Adrenal gland (tissue), 12 donors: ENCODE measurements around the gene ZBTB7C. TPM values are rescaled to one million over a fixed set of nuclear protein-coding genes. Genes with fewer than 3 reads are reported as not detected.
A peak's percentile ranks its signal among the peaks of the same experiment; 100 is the strongest.
"Not testable (repeated sequence)": the region's sequence is repeated elsewhere in the genome, so short reads cannot be mapped to it uniquely, and the experiment has no call there.

Source experiments
- DNase-seq, 7 donors: peaks; one replicate each; pipeline ENCODE4 v3.0.0-alpha.2; 2019 to 2020
- H3K27ac ChIP-seq, 5 donors: fragments of 200-600 bp; sonication (generic) in 4 of 5; 1 replicate in 3 of 5; 2 replicates in 2 of 5; pipeline versions ENCODE4 v1.5.1 to v1.8.0; 2016 to 2020; ENCODE audit warnings: mild to moderate bottlenecking in 1 of 5
- H3K27me3 ChIP-seq: fragments of 200-600 bp; 2 replicates; pipeline ENCODE4 v1.8.0; 2021
- H3K36me3 ChIP-seq, 2 donors: fragments of 200-600 bp; replicated peaks in 1 of 2; 1 replicate in 1 of 2; 2 replicates in 1 of 2; pipeline versions ENCODE4 v1.5.1 to v1.8.0; 2018 to 2022
- H3K4me1 ChIP-seq, 2 donors: fragments of 200-600 bp; replicated peaks in 1 of 2; 1 replicate in 1 of 2; 2 replicates in 1 of 2; pipeline versions ENCODE4 v1.5.1 to v1.8.0; 2018 to 2021
- H3K4me3 ChIP-seq, 4 donors: fragments of 200-600 bp; sonication (generic) in 3 of 4; one replicate each; pipeline ENCODE4 v1.5.1; 2016 to 2018
- H3K9me3 ChIP-seq, 3 donors: fragments of 200-600 bp; sonication (generic) in 1 of 3; replicated peaks in 1 of 3; 1 replicate in 2 of 3; 2 replicates in 1 of 3; pipeline versions ENCODE4 v1.5.1 to v1.8.0; 2016 to 2021
- POLR2A ChIP-seq, 2 donors: fragments of 450-650 bp; IDR thresholded peaks; one replicate each; pipeline ENCODE4 v1.6.1; 2017; ENCODE audit warnings: antibody characterized with exemption in 2 of 2, mild to moderate bottlenecking in 2 of 2, moderate library complexity in 1 of 2
- WGBS, 4 donors: extraction: QIAGEN DNeasy Blood & Tissue Kit in 2 of 4; methylation state at CpG; one replicate each; pipeline versions ENCODE4 v1.1.5 to v1.1.7; 2013 to 2017; 5-methylcytosine and 5-hydroxymethylcytosine counted together
- intact Hi-C, 2 donors: fragments of 100-400 bp; cut with DNase I; formaldehyde crosslinking; loops; one replicate each; pipeline versions ENCODE4 v1.14.1 to v1.15.0; 2022 to 2023
- polyA plus RNA-seq, 3 donors: library from polyadenylated mRNA; stranded (reverse); fragments of 200-250 nt in 2 of 3; fragments of 350-450 nt in 1 of 3; fragmentation: Illumina TruSeq in 1 of 3; extraction: RNeasy Lipid Tissue Mini Kit (QIAGEN cat#74804) in 1 of 3; gene quantifications; one replicate each; pipeline ENCODE4 v1.2.3, GENCODE V29; 2013 to 2014
- total RNA-seq, 9 donors: library from RNA; depleted of rRNA in 4 of 9; stranded (reverse); fragments of >200 nt in 4 of 9; fragments of 120-200 nt in 1 of 9; fragmentation: NEBNext Ultra II Directional in 1 of 9; extraction: Animal tissue kit (Norgen Biotek cat#: 25700) in 1 of 9; gene quantifications; one replicate each; pipeline versions ENCODE4 v1.1.0 to v1.2.4, GENCODE V29; 2013 to 2023
- TF ChIP-seq, protein P1 (sequence below), 6 experiments: fragments of 450-650 bp in 4 of 6; fragments of 200-600 bp in 2 of 6; sonication (generic) in 1 of 6; IDR thresholded peaks; 1 replicate in 5 of 6; 2 replicates in 1 of 6; pipeline versions ENCODE4 v1.5.1 to v1.8.0; 2016 to 2021; ENCODE audit warnings: antibody characterized with exemption in 6 of 6, mild to moderate bottlenecking in 2 of 6, moderate library complexity in 1 of 6
- donor health status: healthy with polysubstance abuse.
- donor health status: Bipolar disorder and iron deficiency.
- donor health status: DM: yes; HTN: yes; CAD: no.
- donor health status: DM: no; HTN: no; CAD: no.
- donor health status: DM: no; HTN: no; CAD: no.
- donor health status: DM: yes; HTN: yes; CAD: no.

The ZBTB7C gene
- total and polyA plus RNA-seq, 12 donors: 5.2 to 42.8 (median 26.8) TPM

DNA sequence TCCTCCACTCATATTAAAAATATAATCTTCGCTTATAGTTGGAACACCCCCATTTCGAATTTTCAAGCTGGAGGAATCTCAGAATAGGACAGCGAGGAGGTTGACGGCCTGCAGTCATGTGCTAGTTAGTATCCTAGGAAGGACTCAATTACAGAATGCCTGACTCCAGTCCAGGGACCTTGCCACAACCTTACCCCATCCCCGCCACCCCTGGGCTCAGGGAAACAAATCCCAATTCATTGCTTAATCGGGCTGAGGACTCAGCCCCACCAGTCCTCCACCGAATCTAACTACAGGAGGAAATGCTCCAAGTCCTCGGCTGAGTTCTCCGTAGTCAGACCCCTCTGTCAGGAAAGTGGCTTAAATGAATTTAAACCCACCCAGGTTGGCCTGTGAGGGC is 31.7 kb upstream of the ZBTB7C start:
- Histone ChIP-seq H3K4me1 (no peaks in the 10 kb centered on the region), H3K27me3 (no peaks in the 10 kb centered on the region), H3K36me3 (no peaks in the 10 kb centered on the region), H3K9me3 (no peaks in the 10 kb centered on the region), H3K4me3 (no peak overlapping the region), H3K27ac (peak overlapping the region in 2 of 5 donors; percentile 49 to 57)
- no peak for DNase-seq
- TF ChIP-seq POLR2A (IDR thresholded peaks at IDR 0.05): no peak
- TF ChIP-seq, protein P1, sequence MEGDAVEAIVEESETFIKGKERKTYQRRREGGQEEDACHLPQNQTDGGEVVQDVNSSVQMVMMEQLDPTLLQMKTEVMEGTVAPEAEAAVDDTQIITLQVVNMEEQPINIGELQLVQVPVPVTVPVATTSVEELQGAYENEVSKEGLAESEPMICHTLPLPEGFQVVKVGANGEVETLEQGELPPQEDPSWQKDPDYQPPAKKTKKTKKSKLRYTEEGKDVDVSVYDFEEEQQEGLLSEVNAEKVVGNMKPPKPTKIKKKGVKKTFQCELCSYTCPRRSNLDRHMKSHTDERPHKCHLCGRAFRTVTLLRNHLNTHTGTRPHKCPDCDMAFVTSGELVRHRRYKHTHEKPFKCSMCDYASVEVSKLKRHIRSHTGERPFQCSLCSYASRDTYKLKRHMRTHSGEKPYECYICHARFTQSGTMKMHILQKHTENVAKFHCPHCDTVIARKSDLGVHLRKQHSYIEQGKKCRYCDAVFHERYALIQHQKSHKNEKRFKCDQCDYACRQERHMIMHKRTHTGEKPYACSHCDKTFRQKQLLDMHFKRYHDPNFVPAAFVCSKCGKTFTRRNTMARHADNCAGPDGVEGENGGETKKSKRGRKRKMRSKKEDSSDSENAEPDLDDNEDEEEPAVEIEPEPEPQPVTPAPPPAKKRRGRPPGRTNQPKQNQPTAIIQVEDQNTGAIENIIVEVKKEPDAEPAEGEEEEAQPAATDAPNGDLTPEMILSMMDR (IDR thresholded peaks at IDR 0.05): no peak
- intact Hi-C loops: loop anchor here (5.0 to 10.0 kb wide), 5 partner anchors 96 to 666 kb away; no protein-coding TSS in a partner anchor
- 73 to 91% (median 79%) methylated on average over 5 to 9 of the region's 9 CpGs for WGBS, 4 donors

DNA sequence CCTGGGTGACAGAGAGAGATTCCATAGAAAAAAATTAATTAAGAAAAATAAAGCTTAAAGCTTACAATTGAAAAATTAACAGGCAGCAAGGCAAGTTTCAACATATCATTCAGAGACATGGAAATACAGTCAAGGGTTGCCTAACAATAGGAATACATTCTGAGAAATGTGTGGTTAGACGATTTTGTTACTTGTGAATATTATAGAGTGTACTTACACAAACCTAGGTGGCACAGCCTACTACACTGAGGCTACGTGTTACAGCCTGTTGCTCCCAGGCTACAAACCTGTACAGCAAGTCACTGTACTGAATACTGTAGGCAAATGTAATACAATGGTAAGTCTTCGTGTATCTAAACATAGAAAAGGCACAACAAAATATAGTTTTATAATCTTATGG is 27.7 kb upstream of the ZBTB7C start:
- Histone ChIP-seq H3K36me3 (no peaks in the 10 kb centered on the region), H3K4me3 (no peak overlapping the region), H3K4me1 (no peaks in the 10 kb centered on the region), H3K27me3 (no peaks in the 10 kb centered on the region), H3K27ac (no peak overlapping the region), H3K9me3 (no peaks in the 10 kb centered on the region)
- intact Hi-C loops: no loop called here
- DNase-seq: no peak
- 77 to 86% (median 81%) methylated on average over 3 of the region's 3 CpGs for WGBS, 4 donors
- TF ChIP-seq, protein P1 (IDR thresholded peaks at IDR 0.05): no peak
- no peak for TF ChIP-seq POLR2A (IDR thresholded peaks at IDR 0.05)

DNA sequence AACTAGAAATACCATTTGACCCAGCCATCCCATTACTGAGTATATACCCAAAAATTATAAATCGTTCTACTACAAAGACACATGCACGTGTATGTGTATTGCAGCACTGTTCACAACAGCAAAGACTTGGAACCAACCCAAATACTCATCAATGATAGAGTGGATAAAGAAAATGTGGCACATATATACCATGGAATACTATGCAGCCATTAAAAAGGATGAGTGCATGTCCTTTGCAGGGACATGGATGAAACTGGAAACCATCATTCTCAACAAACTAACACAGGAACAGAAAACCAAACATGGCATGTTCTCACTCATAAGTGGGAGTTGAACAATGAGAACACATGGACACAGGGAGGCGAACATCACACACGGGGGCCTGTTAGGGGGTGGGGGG is 25.2 kb upstream of the ZBTB7C start:
- H3K27ac ChIP-seq: peak overlapping the region in 1 of 5 donors; percentile 60
- H3K4me3 ChIP-seq, DNase-seq, H3K4me1 ChIP-seq, H3K27me3 ChIP-seq, H3K36me3 ChIP-seq, intact Hi-C loops, H3K9me3 ChIP-seq: not testable (repeated sequence)
- WGBS, 4 donors: 83 to 91% (median 89%) methylated on average over 4 of the region's 4 CpGs

DNA sequence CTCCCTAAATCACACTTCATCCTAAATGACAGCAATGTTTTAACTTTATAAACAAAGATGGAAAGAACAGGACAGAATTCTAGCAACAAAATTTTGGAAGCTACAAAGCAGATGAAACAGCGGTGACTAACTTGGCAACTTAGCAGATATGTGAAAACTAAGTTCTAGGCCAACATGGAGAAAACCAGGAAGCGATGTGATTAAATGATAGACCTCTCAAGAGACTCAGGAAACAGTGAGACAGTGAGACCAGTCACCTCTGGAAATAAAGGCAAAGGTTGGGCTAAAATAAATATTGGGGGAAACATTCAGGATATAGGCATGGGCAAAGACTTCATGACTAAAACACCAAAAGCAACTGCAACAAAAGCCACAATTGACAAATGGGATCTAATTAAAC is 24.4 kb upstream of the ZBTB7C start:
- H3K27ac ChIP-seq: no peak overlapping the region
- H3K4me3 ChIP-seq: no peak overlapping the region
- WGBS, 4 donors: 84 to 96% (median 93%) methylated on average over 2 of the region's 2 CpGs
- no peaks in the 10 kb centered on the region for H3K4me1 ChIP-seq
- no peak for TF ChIP-seq POLR2A (IDR thresholded peaks at IDR 0.05)
- TF ChIP-seq, protein P1 (IDR thresholded peaks at IDR 0.05): no peak
- DNase-seq: no peak
- no peaks in the 10 kb centered on the region for H3K27me3 ChIP-seq
- no peaks in the 10 kb centered on the region for H3K36me3 ChIP-seq
- intact Hi-C loops: no loop called here
- no peaks in the 10 kb centered on the region for H3K9me3 ChIP-seq

DNA sequence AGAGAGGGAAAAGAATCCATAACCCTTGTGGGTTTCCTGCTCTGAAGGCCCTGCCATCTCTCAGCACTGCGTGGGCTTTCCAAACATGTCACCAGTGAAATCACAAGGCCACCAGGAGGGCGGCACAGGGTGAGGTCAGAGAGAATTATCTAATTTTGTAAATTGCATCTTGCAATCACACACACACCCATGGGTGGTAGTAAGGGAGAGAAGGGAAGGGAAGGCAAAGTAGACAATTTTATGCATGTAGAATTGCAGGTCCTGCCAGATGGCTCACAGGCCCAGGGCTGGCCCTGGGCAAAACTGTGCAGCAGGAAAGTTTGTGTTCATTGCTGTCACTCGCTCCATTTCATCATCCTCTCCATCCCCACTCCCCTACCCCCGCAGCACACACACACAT is 21.0 kb upstream of the ZBTB7C start:
- Histone ChIP-seq H3K27me3 (no peaks in the 10 kb centered on the region), H3K27ac (no peak overlapping the region), H3K4me1 (no peaks in the 10 kb centered on the region), H3K9me3 (no peaks in the 10 kb centered on the region), H3K4me3 (no peak overlapping the region), H3K36me3 (no peaks in the 10 kb centered on the region)
- TF ChIP-seq, protein P1 (IDR thresholded peaks at IDR 0.05): no peak
- no peak for TF ChIP-seq POLR2A (IDR thresholded peaks at IDR 0.05)
- intact Hi-C loops: no loop called here
- WGBS, 4 donors: 88 to 93% (median 91%) methylated on average over 4 of the region's 4 CpGs
- no peak for DNase-seq
